Small intestine (tissue), 7 donors: ENCODE results near the gene FARS2. TPM values are rescaled to one million over a fixed set of nuclear protein-coding genes. Genes with fewer than 3 reads are reported as not detected.
"Not testable (repeated sequence)": the region's sequence is repeated elsewhere in the genome, so short reads cannot be mapped to it uniquely, and the experiment has no call there.

Experiments used
- DNase-seq, 2 donors: peaks; one replicate each; pipeline versions ENCODE4 v3.0.0 to v3.0.0-alpha.2; 2013
- FAIRE-seq: peaks from 2 replicates; lab custom pipeline; 2012; peaks lifted over from hg19 to GRCh38; lab: Jason Lieb, UNC
- H3K27ac ChIP-seq, 3 donors: one replicate each; pipeline ENCODE4 v1.5.1; 2013; ENCODE audit warnings: low read length in 2 of 3, mild to moderate bottlenecking in 2 of 3, control low read depth in 1 of 3, inconsistent platforms in 1 of 3, low read depth in 1 of 3, moderate library complexity in 1 of 3
- H3K27me3 ChIP-seq, 3 donors: one replicate each; pipeline ENCODE4 v1.6.1; 2013; ENCODE audit warnings: low read length in 3 of 3, inconsistent platforms in 1 of 3; ENCODE audit not compliant: control insufficient read depth in 3 of 3, insufficient read depth in 3 of 3
- H3K36me3 ChIP-seq, 3 donors: one replicate each; pipeline ENCODE4 v1.6.1; 2013; ENCODE audit warnings: low read length in 3 of 3, inconsistent platforms in 1 of 3, low read depth in 1 of 3, mild to moderate bottlenecking in 1 of 3, moderate library complexity in 1 of 3; ENCODE audit not compliant: control insufficient read depth in 3 of 3, insufficient read depth in 2 of 3
- H3K4me1 ChIP-seq, 3 donors: one replicate each; pipeline ENCODE4 v1.6.1; 2013; ENCODE audit warnings: low read length in 2 of 3, inconsistent platforms in 1 of 3, low read depth in 1 of 3, mild to moderate bottlenecking in 1 of 3, moderate library complexity in 1 of 3; ENCODE audit not compliant: control insufficient read depth in 3 of 3, insufficient read depth in 2 of 3
- H3K4me3 ChIP-seq, 3 donors: one replicate each; pipeline ENCODE4 v1.5.1; 2013; ENCODE audit warnings: low read length in 3 of 3, control low read depth in 1 of 3, inconsistent platforms in 1 of 3, low read depth in 1 of 3, mild to moderate bottlenecking in 1 of 3, moderate library complexity in 1 of 3
- H3K9me3 ChIP-seq, 2 donors: one replicate each; pipeline ENCODE4 v1.6.1; 2013; ENCODE audit warnings: low read depth in 1 of 2, low read length in 1 of 2; ENCODE audit not compliant: control insufficient read depth in 2 of 2, insufficient read depth in 1 of 2
- WGBS, 3 donors: extraction: QIAGEN DNeasy Blood & Tissue Kit; methylation state at CpG; one replicate each; pipeline ENCODE4 v1.1.7; 2013; 5-methylcytosine and 5-hydroxymethylcytosine counted together
- polyA plus RNA-seq, 4 donors: library from polyadenylated mRNA; stranded (reverse) in 3 of 4; unstranded in 1 of 4; fragments of 200-250 nt in 3 of 4; fragments of 120-200 nt in 1 of 4; gene quantifications; one replicate each; pipeline versions ENCODE4 v1.2.1 to v1.2.3, GENCODE V29; 2013
- donor health status: healthy with polysubstance abuse.
- donor health status: control.
- donor health status: control.
- donor health status: Bipolar disorder and iron deficiency.
- donor health status: healthy.

The FARS2 gene
- polyA plus RNA-seq, 4 donors = 6.0 to 16.6 (median 11.8) TPM

GRCh38 chr6:5684320-5685053 is 423.2 kb downstream of the FARS2 start:
- Histone ChIP-seq H3K27me3 (no peaks in the 10 kb centered on the region), H3K36me3 (no peaks in the 10 kb centered on the region), H3K27ac (no peak overlapping the region), H3K4me1 (no peaks in the 10 kb centered on the region), H3K9me3 (peaks cover 0 to 4% of the 10 kb centered on the region in 2 donors), H3K4me3 (no peak overlapping the region)
- 89 to 91% (median 90%) methylated on average over 6 of the region's 6 CpGs for WGBS, 3 donors
- FAIRE-seq (no peak), DNase-seq (no peak)

- FAIRE-seq (no peak), DNase-seq (no peak)
- Histone ChIP-seq H3K4me1 (no peaks in the 10 kb centered on the region), H3K36me3 (peaks cover 0 to 3% (median 0%) of the 10 kb centered on the region in 3 donors), H3K27me3 (no peaks in the 10 kb centered on the region), H3K9me3 (peaks cover 0 to 7% of the 10 kb centered on the region in 2 donors), H3K27ac (no peak overlapping the region), H3K4me3 (no peak overlapping the region)
- 92 to 95% (median 93%) methylated on average over 13 of the region's 13 CpGs for WGBS, 3 donors
These were observed 432.2 kb downstream of the FARS2 start for GRCh38 chr6:5693225-5694145.

GRCh38 chr6:5695260-5696245 is 434.2 kb downstream of the FARS2 start:
- FAIRE-seq (no peak), DNase-seq (no peak)
- 60 to 84% (median 76%) methylated on average over 12 of the region's 12 CpGs for WGBS, 3 donors
- Histone ChIP-seq H3K9me3 (peaks cover 0 to 7% of the 10 kb centered on the region in 2 donors), H3K4me1 (no peaks in the 10 kb centered on the region), H3K27ac (no peak overlapping the region), H3K27me3 (no peaks in the 10 kb centered on the region), H3K36me3 (peaks cover 0 to 3% (median 0%) of the 10 kb centered on the region in 3 donors), H3K4me3 (no peak overlapping the region)

- no peaks in the 10 kb centered on the region for H3K4me1 ChIP-seq
- peaks cover 0 to 3% of the 10 kb centered on the region in 2 donors for H3K9me3 ChIP-seq
- H3K4me3 ChIP-seq = no peak overlapping the region
- no peak overlapping the region for H3K27ac ChIP-seq
- peaks cover 0 to 3% (median 0%) of the 10 kb centered on the region in 3 donors for H3K36me3 ChIP-seq
- DNase-seq (no peak), FAIRE-seq (no peak)
- no peaks in the 10 kb centered on the region for H3K27me3 ChIP-seq
These were observed 436.2 kb downstream of the FARS2 start for GRCh38 chr6:5697508-5697907.

- Histone ChIP-seq H3K4me3 (no peak overlapping the region), H3K36me3 (peaks cover 0 to 3% (median 0%) of the 10 kb centered on the region in 3 donors), H3K27me3 (no peaks in the 10 kb centered on the region), H3K9me3 (peaks cover 0 to 3% of the 10 kb centered on the region in 2 donors), H3K4me1 (no peaks in the 10 kb centered on the region), H3K27ac (no peak overlapping the region)
- DNase-seq = no peak
- FAIRE-seq = no peak
- 96 to 97% (median 97%) methylated on average over 4 of the region's 4 CpGs for WGBS, 3 donors
These were observed 437.0 kb downstream of the FARS2 start for GRCh38 chr6:5698318-5698717.

- not testable (repeated sequence) for H3K4me3 ChIP-seq, FAIRE-seq, DNase-seq, H3K9me3 ChIP-seq, H3K27ac ChIP-seq, H3K36me3 ChIP-seq, H3K27me3 ChIP-seq, H3K4me1 ChIP-seq
These were observed 437.8 kb downstream of the FARS2 start for GRCh38 chr6:5699064-5699463.

GRCh38 chr6:5701174-5701573 is 439.9 kb downstream of the FARS2 start:
- no peak overlapping the region for H3K4me3 ChIP-seq
- WGBS, 3 donors = 80 to 92% (median 91%) methylated on average over 14 of the region's 14 CpGs
- FAIRE-seq (no peak), DNase-seq (no peak)
- H3K27me3 ChIP-seq = no peaks in the 10 kb centered on the region
- H3K36me3 ChIP-seq = no peaks in the 10 kb centered on the region
- no peak overlapping the region for H3K27ac ChIP-seq
- peaks cover 0 to 3% of the 10 kb centered on the region in 2 donors for H3K9me3 ChIP-seq
- H3K4me1 ChIP-seq = no peaks in the 10 kb centered on the region

GRCh38 chr6:5704708-5705107 is 443.4 kb downstream of the FARS2 start:
- Histone ChIP-seq H3K27me3 (no peaks in the 10 kb centered on the region), H3K27ac (no peak overlapping the region), H3K4me3 (no peak overlapping the region), H3K9me3 (no peaks in the 10 kb centered on the region), H3K36me3 (no peaks in the 10 kb centered on the region), H3K4me1 (no peaks in the 10 kb centered on the region)
- 75 to 89% (median 79%) methylated on average over 3 of the region's 3 CpGs for WGBS, 3 donors
- DNase-seq = no peak
- FAIRE-seq = no peak
